ENCODE data around the gene MBNL2.
A peak's percentile ranks its signal among the peaks of the same experiment; 100 is the strongest.

The MBNL2 gene

GRCh38 chr13:97423300-97424045, 201.3 kb downstream of the MBNL2 start:
- DNase-seq (ENCODE audit: low read depth) = no peak

GRCh38 chr13:97425590-97425989, 203.5 kb downstream of the MBNL2 start:
- no peak for DNase-seq (ENCODE audit: low read depth)

- no peak for DNase-seq (ENCODE audit: low read depth)
These were observed 204.6 kb downstream of the MBNL2 start for GRCh38 chr13:97426695-97427094.

GRCh38 chr13:97429681-97430081, 207.5 kb downstream of the MBNL2 start:
- DNase-seq (ENCODE audit: low read depth) = no peak

- no peak for DNase-seq (ENCODE audit: low read depth)
These were observed 208.2 kb downstream of the MBNL2 start for GRCh38 chr13:97430296-97430695.

- DNase-seq (ENCODE audit: low read depth) = no peak
These were observed 209.1 kb downstream of the MBNL2 start for GRCh38 chr13:97431171-97431764.

GRCh38 chr13:97432232-97432916, 210.2 kb downstream of the MBNL2 start:
- no peak for DNase-seq (ENCODE audit: low read depth)

- peak; percentile 97 for DNase-seq (ENCODE audit: low read depth)
These were observed 211.0 kb downstream of the MBNL2 start for GRCh38 chr13:97432917-97433726.

- DNase-seq (ENCODE audit: low read depth) = peak; percentile 84
These were observed 211.7 kb downstream of the MBNL2 start, which contains the start of gene RAP2A for GRCh38 chr13:97433727-97434396. Gene RAP2A, plus strand, starts transcription at chr13:97434169. Its CDS starts 302 bp downstream, at chr13:97434471.

- DNase-seq (ENCODE audit: low read depth) = peak; percentile 31
These were observed 212.5 kb downstream of the MBNL2 start for GRCh38 chr13:97434397-97435201.

GRCh38 chr13:97435323-97435722, 213.2 kb downstream of the MBNL2 start:
- DNase-seq (ENCODE audit: low read depth) = no peak

- no peak for DNase-seq (ENCODE audit: low read depth)
These were observed 213.7 kb downstream of the MBNL2 start for GRCh38 chr13:97435794-97436193.

- no peak for DNase-seq (ENCODE audit: low read depth)
These were observed 214.7 kb downstream of the MBNL2 start for GRCh38 chr13:97436845-97437244.

GRCh38 chr13:97437729-97438128, 215.6 kb downstream of the MBNL2 start:
- DNase-seq (ENCODE audit: low read depth) = no peak

- DNase-seq (ENCODE audit: low read depth) = no peak
These were observed 216.9 kb downstream of the MBNL2 start for GRCh38 chr13:97438856-97439595.

GRCh38 chr13:97440598-97441170, 218.6 kb downstream of the MBNL2 start:
- DNase-seq (ENCODE audit: low read depth) = no peak

- DNase-seq (ENCODE audit: low read depth) = no peak
These were observed 219.2 kb downstream of the MBNL2 start for GRCh38 chr13:97441368-97441767.
